Small intestine (tissue), 7 donors: Measurements from ENCODE around the gene SIN3A. TPM values are rescaled to one million over a fixed set of nuclear protein-coding genes. Genes with fewer than 3 reads are reported as not detected.

Source experiments
- DNase-seq, 2 donors: peaks; one replicate each; pipeline versions ENCODE4 v3.0.0 to v3.0.0-alpha.2; 2013
- FAIRE-seq: peaks from 2 replicates; lab custom pipeline; 2012; peaks lifted over from hg19 to GRCh38; lab: Jason Lieb, UNC
- H3K27ac ChIP-seq, 3 donors: one replicate each; pipeline ENCODE4 v1.5.1; 2013; ENCODE audit warnings: low read length in 2 of 3, mild to moderate bottlenecking in 2 of 3, control low read depth in 1 of 3, inconsistent platforms in 1 of 3, low read depth in 1 of 3, moderate library complexity in 1 of 3
- H3K27me3 ChIP-seq, 3 donors: one replicate each; pipeline ENCODE4 v1.6.1; 2013; ENCODE audit warnings: low read length in 3 of 3, inconsistent platforms in 1 of 3; ENCODE audit not compliant: control insufficient read depth in 3 of 3, insufficient read depth in 3 of 3
- H3K36me3 ChIP-seq, 3 donors: one replicate each; pipeline ENCODE4 v1.6.1; 2013; ENCODE audit warnings: low read length in 3 of 3, inconsistent platforms in 1 of 3, low read depth in 1 of 3, mild to moderate bottlenecking in 1 of 3, moderate library complexity in 1 of 3; ENCODE audit not compliant: control insufficient read depth in 3 of 3, insufficient read depth in 2 of 3
- H3K4me1 ChIP-seq, 3 donors: one replicate each; pipeline ENCODE4 v1.6.1; 2013; ENCODE audit warnings: low read length in 2 of 3, inconsistent platforms in 1 of 3, low read depth in 1 of 3, mild to moderate bottlenecking in 1 of 3, moderate library complexity in 1 of 3; ENCODE audit not compliant: control insufficient read depth in 3 of 3, insufficient read depth in 2 of 3
- H3K4me3 ChIP-seq, 3 donors: one replicate each; pipeline ENCODE4 v1.5.1; 2013; ENCODE audit warnings: low read length in 3 of 3, control low read depth in 1 of 3, inconsistent platforms in 1 of 3, low read depth in 1 of 3, mild to moderate bottlenecking in 1 of 3, moderate library complexity in 1 of 3
- H3K9me3 ChIP-seq, 2 donors: one replicate each; pipeline ENCODE4 v1.6.1; 2013; ENCODE audit warnings: low read depth in 1 of 2, low read length in 1 of 2; ENCODE audit not compliant: control insufficient read depth in 2 of 2, insufficient read depth in 1 of 2
- WGBS, 3 donors: extraction: QIAGEN DNeasy Blood & Tissue Kit; methylation state at CpG; one replicate each; pipeline ENCODE4 v1.1.7; 2013; 5-methylcytosine and 5-hydroxymethylcytosine counted together
- polyA plus RNA-seq, 4 donors: library from polyadenylated mRNA; stranded (reverse) in 3 of 4; unstranded in 1 of 4; fragments of 200-250 nt in 3 of 4; fragments of 120-200 nt in 1 of 4; gene quantifications; one replicate each; pipeline versions ENCODE4 v1.2.1 to v1.2.3, GENCODE V29; 2013
- donor health status: healthy with polysubstance abuse.
- donor health status: control.
- donor health status: control.
- donor health status: Bipolar disorder and iron deficiency.
- donor health status: healthy.

The SIN3A gene
- polyA plus RNA-seq, 4 donors, result 7.6 to 36.0 (median 11.9) TPM

GRCh38 chr15:75361361-75361988, 90.0 kb downstream of the SIN3A start:
- Histone ChIP-seq H3K4me1 (no peaks in the 10 kb centered on the region), H3K27ac (no peak overlapping the region), H3K4me3 (no peak overlapping the region), H3K27me3 (no peaks in the 10 kb centered on the region), H3K9me3 (no peaks in the 10 kb centered on the region), H3K36me3 (peaks cover 9 to 94% (median 17%) of the 10 kb centered on the region in 3 donors)
- FAIRE-seq (no peak), DNase-seq (no peak)
- 95 to 98% (median 97%) methylated on average over 10 of the region's 10 CpGs for WGBS, 3 donors

- DNase-seq (no peak), FAIRE-seq (no peak)
- 79 to 92% (median 83%) methylated on average over 6 to 7 of the region's 7 CpGs for WGBS, 3 donors
Measured at GRCh38 chr15:75360856-75361255, 90.6 kb downstream of the SIN3A start.

GRCh38 chr15:75360391-75360790, 91.1 kb downstream of the SIN3A start:
- WGBS, 3 donors, result 42 to 80% (median 52%) methylated on average over 1 of the region's 1 CpG
- no peak overlapping the region for H3K4me3 ChIP-seq
- no peak for FAIRE-seq
- H3K9me3 ChIP-seq, result no peaks in the 10 kb centered on the region
- no peak overlapping the region for H3K27ac ChIP-seq
- peaks cover 9 to 94% (median 16%) of the 10 kb centered on the region in 3 donors for H3K36me3 ChIP-seq
- H3K4me1 ChIP-seq, result no peaks in the 10 kb centered on the region
- no peaks in the 10 kb centered on the region for H3K27me3 ChIP-seq
- no peak for DNase-seq

More at GRCh38 chr15:75360856-75361255, 90.6 kb downstream of the SIN3A start:
- Histone ChIP-seq H3K36me3 (peaks cover 9 to 94% (median 16%) of the 10 kb centered on the region in 3 donors), H3K27me3 (no peaks in the 10 kb centered on the region), H3K4me1 (no peaks in the 10 kb centered on the region), H3K4me3 (no peak overlapping the region), H3K9me3 (no peaks in the 10 kb centered on the region), H3K27ac (no peak overlapping the region)

- no peak for FAIRE-seq
- WGBS, 3 donors, result 81 to 89% (median 87%) methylated on average over 15 of the region's 15 CpGs
- H3K27ac ChIP-seq, result no peak overlapping the region
- no peaks in the 10 kb centered on the region for H3K9me3 ChIP-seq
- H3K27me3 ChIP-seq, result no peaks in the 10 kb centered on the region
- no peak overlapping the region for H3K4me3 ChIP-seq
- no peak for DNase-seq
- H3K4me1 ChIP-seq, result no peaks in the 10 kb centered on the region
- peaks cover 11 to 95% (median 14%) of the 10 kb centered on the region in 3 donors for H3K36me3 ChIP-seq
Measured at GRCh38 chr15:75359537-75360250, 91.8 kb downstream of the SIN3A start.

GRCh38 chr15:75358771-75359536, 92.5 kb downstream of the SIN3A start:
- Histone ChIP-seq H3K4me1 (no peaks in the 10 kb centered on the region), H3K4me3 (no peak overlapping the region), H3K36me3 (peaks cover 8 to 95% (median 11%) of the 10 kb centered on the region in 3 donors), H3K27me3 (no peaks in the 10 kb centered on the region), H3K9me3 (no peaks in the 10 kb centered on the region), H3K27ac (no peak overlapping the region)
- FAIRE-seq, result no peak
- 94 to 95% (median 95%) methylated on average over 10 of the region's 10 CpGs for WGBS, 3 donors
- DNase-seq, result no peak

GRCh38 chr15:75357976-75358673, 93.4 kb downstream of the SIN3A start:
- H3K27ac ChIP-seq, result no peak overlapping the region
- H3K9me3 ChIP-seq, result no peaks in the 10 kb centered on the region
- H3K4me3 ChIP-seq, result no peak overlapping the region
- H3K27me3 ChIP-seq, result no peaks in the 10 kb centered on the region
- no peak for FAIRE-seq
- WGBS, 3 donors, result 93 to 96% (median 95%) methylated on average over 14 to 17 of the region's 17 CpGs
- DNase-seq, result no peak
- H3K36me3 ChIP-seq, result peaks cover 5 to 96% (median 11%) of the 10 kb centered on the region in 3 donors
- no peaks in the 10 kb centered on the region for H3K4me1 ChIP-seq

GRCh38 chr15:75356517-75356916, 95.0 kb downstream of the SIN3A start:
- Histone ChIP-seq H3K36me3 (peaks cover 3 to 92% (median 4%) of the 10 kb centered on the region in 3 donors), H3K4me1 (no peaks in the 10 kb centered on the region)
- DNase-seq, result no peak

GRCh38 chr15:75356006-75356405, 95.5 kb downstream of the SIN3A start:
- WGBS, 3 donors, result 89 to 90% (median 90%) methylated on average over 28 of the region's 28 CpGs
- DNase-seq, result no peak
- Histone ChIP-seq H3K4me1 (no peaks in the 10 kb centered on the region), H3K9me3 (no peaks in the 10 kb centered on the region), H3K27ac (no peak overlapping the region), H3K4me3 (no peak overlapping the region), H3K27me3 (no peaks in the 10 kb centered on the region), H3K36me3 (peaks cover 2 to 90% (median 3%) of the 10 kb centered on the region in 3 donors)
- no peak for FAIRE-seq

More at GRCh38 chr15:75356517-75356916, 95.0 kb downstream of the SIN3A start:
- Histone ChIP-seq H3K27ac (no peak overlapping the region), H3K4me3 (no peak overlapping the region), H3K27me3 (no peaks in the 10 kb centered on the region), H3K9me3 (no peaks in the 10 kb centered on the region)
- WGBS, 3 donors, result 95 to 96% (median 96%) methylated on average over 20 of the region's 20 CpGs
- FAIRE-seq, result no peak
